ENCODE measurements around the gene C22orf23.
A peak's percentile ranks its signal among the peaks of the same experiment; 100 is the strongest.

C22orf23 gene

DNA sequence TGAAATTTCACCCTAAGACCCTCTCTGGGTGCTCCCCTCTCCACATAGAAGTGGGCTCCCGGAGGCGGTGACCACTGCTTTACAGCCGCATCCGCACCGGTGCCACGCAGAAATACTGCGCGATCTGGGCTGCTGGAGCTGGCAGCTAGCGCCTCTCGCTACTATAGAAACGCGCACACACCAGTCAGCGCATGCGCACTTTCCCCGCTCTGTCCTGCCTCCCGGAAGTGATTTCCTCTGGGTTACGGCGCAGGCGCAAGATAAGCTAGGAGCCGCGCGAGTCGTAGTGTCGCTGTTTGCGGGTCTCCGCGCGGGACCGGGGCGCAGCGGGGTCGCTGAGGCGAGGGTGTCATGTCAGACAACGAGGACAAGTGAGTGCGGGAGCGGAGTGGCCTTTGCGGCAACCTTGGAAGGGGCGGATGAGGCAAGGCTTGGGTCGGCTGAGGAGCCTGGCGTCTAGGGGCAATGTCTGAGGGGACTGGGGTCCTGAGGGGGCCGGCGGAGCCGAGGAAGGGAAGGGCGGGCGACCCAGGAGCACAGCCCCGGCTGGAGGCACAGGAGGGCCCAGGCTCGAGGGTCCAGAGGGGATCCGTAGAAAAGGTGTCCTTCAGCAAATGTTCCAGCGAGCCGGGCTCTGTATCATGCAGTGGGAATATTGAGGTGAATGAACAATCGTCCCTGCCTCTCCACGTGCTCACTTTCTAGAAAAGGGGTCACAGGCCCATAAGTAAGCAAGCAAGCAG, at the start of gene C22orf23, which contains the start of gene POLR2F:
Gene C22orf23 (minus strand): TSS at position 165 of the 743 bp plus-strand sequence. CDS start 452 bp downstream, outside the sequence.
Gene POLR2F (plus strand): TSS at position 263 of the 743 bp plus-strand sequence. CDS start 89 bp downstream, at position 352.
- DNase-seq, result peak; percentile 94 to 95

DNA sequence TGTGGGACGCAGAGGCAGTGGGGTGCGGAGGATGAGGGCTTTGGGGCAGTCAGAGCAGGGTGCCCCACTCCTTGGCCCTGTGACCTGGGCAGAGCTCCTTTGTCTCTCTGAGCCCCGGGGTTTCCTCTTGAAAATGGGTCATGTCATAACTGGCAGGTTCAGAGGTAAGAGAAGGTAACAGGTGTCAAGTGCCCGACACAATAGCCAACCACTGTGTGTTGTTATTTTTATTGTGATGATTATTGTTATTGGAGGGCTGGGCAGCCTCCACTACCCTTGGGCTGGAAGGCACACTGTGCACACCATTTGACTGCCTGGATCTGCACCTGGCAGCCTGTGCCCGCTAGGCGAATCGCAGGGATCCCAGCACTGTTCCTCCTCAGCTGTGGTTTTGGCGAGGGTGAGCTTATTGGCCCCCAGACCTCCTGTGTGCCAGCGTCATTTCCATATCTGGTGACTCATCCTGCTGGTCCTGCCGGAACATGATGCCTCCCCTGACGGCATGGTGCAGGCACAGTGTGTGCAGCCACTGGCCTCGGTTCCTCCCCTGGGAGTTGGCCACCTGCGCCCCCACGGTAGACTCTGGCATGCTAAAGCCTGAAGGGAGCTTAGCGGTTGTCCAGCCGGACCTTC, 46.4 kb upstream of the C22orf23 start:
- no peak for DNase-seq

DNA sequence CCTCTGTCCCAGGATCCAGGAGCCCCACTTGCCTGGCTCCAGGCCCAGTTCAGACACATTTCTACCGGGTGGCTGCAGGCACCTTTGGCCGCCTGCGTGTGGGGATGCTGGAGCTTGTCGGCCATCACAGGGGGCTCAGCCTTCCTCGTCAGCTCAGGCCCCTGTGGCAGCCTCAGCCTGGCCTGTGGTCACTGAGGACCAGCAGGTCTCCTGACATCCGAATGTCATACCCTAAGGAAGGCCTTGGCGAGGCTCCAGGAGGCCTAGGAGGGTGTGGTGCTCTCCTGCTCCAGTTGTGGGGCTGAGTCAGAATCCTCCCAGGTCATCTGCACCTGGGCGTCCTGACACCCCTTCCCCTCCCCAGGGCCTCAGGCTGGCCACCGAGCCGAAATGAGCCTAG, 45.8 kb upstream of the C22orf23 start:
- no peak for DNase-seq

DNA sequence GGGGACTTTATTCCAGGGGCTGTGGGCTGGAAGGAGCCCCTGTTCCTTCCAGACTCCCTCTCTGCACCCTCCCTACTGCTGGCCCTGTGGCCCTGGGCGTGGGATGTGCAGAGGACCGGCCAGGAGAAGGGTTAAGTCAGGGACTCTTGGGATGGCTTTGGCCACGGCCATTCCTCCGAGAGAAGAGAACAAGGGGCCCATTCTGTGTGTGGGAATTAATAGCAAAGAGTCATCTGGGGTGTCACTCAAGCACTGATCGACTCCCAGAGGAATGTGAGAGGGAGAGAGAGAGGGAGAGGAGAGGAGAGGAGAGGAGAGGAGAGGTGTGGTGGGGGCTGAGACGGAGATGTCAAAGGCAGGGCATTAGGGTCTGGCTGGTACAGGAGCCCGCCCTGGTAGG, 45.1 kb upstream of the C22orf23 start:
- DNase-seq, result no peak

DNA sequence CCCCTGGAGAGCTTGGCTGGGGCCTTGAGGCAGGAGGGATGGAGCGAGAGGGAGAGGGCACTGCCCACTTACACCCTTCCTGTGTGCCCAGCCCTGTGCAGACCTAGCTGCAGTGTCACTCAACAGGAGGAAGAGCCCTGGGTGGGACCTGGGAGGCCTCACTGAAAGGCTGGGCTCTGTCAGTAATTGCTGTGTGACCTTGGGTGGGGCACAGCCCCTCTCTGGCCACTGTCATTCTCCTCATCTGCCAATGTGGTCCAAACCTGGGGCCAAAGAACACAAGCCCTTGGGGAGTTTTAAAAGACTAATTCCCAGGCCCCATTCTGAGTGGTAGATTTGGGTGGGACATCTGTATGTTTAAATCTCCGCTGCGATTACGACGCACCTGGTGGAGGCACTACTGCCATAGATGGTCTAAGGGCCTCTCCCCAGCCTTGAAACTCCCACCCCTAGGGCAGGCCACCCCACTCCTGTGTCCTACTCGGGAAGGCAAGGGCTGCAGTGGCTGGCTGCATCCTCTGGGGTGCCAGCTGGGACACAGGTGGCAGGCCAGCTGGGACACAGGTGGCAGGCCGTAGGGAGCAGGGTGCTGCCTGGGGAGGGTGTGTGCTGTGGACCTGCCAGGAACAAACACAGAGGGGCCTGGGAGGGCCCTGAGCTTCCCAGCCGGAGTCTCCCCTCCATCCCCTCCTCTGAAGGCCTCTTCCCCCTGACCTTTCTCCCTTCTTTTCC, 43.3 kb upstream of the C22orf23 start:
- no peak for DNase-seq

DNA sequence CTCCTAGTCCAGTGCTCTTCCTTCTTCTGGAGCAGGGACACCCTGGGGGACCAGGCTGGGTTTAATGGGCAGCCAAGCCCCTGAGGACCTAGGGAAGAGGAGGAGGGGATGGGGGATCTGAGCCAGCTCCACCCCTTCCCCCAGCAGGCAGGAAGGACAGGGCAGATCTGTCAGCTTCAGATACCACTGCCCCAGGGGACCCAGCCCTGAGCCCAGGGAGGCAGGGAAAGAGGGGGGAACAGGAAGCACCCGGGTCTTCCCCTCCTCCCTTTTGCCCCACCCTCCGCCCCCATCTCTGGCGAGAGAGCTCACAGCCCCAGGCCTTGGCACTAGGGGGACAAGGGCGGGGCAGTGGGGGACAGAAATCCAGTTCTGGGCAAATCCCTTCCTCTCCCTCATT, 42.7 kb upstream of the C22orf23 start:
- DNase-seq, result no peak

DNA sequence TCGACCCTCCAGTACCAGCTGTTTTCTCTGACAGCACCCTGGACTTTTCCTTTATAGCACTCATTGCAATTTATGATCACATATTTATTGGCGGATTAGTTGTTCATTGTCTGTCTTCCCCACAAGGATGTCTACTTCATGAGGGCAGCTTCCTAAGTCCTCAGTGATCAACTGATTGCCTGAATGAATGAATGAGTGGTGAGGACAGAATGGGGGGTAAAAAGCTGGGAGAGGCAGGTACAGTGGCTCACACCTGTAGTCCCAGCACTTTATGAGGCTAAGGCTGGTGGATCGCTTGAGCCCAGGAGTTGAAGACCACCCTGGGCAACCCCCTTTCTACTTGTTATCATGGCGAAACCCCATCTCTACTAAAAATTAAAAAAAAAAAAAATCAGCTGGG, 42.1 kb upstream of the C22orf23 start:
- DNase-seq, result no peak

DNA sequence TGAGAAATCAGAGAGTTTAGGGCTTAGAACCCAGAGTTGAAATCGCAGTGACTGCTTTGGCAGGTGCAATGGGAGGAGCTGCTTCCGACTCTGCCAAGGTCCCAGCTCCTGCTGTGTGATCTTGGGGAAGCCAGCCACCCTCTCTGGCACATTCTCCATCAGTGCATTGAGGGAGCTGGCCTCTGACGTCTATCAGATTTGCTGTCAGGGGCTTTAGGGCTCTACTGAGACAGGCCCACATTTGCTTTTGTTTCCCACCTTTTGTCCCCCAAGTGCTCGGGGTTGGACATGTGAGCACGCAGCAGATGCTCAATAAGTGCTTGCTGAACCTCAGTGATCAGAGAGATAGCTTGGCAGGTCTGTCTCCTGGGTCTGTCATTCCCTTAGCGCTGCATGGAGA, 41.6 kb upstream of the C22orf23 start:
- DNase-seq, result no peak

DNA sequence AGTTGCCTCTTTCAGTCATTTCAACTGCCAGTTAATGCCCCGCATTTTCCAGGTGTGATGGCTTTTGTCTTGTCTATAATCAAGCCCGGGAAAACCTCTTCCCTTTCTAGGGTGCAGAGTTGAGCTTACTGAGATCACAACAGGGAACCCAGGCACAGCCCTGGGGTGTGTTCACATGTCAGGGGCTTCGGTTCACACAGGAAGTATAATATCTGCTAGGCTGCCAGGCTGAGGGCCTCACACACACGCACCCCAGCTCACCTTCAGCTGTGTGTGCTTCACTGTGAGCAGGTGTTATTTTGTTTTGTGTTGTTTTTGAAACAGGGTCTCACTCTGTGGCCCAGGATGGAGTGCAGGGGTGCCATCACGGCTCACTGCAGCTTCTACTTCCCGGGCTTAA, 40.6 kb upstream of the C22orf23 start:
- no peak for DNase-seq

DNA sequence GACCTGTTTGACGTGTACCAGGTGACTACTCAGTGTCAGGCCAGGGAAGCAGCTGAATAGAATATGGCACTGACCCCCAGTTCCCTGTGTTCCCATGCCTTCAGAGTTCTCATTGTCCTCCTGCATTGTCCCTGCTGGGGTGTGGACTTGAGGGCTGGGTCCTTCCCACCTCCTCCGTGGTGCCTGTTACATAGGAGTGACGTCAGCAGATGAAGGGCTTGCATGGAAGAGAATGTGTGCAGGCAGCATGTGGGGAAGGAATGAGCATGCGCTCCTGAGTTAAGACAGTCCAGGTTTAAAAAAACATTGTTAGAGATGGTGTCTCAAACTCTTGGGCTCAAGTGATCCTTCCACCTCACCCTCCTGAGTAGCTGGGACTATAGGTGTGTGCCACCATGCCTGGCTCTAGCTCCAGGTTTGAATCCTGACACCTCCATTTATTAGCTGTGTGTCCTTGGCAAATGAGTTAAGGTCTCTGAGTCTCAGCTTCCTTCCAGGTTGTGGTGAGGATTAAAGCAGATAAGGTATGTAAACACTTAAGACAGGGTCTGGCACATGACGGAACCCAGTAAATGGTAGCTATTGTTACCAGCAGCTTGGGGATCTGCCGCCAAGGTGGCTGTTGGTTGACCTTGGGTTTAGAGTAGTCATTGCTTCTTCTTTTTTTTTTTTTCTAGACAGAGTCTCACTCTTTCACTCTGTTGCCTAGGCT, 38.5 kb upstream of the C22orf23 start:
- DNase-seq, result no peak

DNA sequence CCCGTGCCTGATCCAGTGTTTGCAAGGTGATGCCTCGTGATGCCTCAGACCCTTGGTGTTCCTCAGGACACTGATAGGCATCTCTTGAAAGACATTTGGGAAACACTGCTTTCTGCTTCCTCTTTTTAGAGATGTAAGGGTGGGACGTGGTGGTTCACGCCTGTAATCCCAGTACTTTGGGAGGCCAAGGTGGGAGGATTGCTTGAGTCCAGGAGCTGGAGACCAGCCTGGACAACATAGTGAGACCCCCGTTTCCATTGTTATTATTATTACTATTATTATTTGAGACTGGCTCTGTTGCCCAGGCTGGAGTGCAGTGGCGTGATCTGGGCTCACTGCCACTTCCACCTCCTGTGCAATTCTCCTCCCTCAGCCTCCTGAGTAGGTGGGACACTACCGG, 37.5 kb upstream of the C22orf23 start:
- DNase-seq, result no peak

DNA sequence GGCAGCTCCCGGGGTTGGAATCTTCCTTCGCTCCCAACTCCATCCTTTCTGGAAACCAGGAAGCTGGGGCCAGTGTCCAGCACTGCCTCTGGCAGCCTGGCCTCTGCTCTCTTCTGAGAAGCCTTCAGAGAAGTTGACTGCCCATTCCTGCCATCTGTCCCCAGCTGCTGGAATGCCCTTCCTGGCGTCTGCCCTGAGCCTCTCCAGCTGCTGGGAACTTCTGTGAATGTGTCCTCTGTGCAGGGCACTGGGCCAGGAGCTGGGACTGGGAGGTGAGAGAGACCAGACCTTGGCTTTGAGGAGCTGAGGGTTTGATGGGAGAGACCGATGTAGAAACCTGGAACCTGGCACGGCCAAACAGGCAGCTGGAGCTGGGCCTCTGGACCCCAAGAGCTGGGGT, 36.9 kb upstream of the C22orf23 start:
- DNase-seq, result no peak

DNA sequence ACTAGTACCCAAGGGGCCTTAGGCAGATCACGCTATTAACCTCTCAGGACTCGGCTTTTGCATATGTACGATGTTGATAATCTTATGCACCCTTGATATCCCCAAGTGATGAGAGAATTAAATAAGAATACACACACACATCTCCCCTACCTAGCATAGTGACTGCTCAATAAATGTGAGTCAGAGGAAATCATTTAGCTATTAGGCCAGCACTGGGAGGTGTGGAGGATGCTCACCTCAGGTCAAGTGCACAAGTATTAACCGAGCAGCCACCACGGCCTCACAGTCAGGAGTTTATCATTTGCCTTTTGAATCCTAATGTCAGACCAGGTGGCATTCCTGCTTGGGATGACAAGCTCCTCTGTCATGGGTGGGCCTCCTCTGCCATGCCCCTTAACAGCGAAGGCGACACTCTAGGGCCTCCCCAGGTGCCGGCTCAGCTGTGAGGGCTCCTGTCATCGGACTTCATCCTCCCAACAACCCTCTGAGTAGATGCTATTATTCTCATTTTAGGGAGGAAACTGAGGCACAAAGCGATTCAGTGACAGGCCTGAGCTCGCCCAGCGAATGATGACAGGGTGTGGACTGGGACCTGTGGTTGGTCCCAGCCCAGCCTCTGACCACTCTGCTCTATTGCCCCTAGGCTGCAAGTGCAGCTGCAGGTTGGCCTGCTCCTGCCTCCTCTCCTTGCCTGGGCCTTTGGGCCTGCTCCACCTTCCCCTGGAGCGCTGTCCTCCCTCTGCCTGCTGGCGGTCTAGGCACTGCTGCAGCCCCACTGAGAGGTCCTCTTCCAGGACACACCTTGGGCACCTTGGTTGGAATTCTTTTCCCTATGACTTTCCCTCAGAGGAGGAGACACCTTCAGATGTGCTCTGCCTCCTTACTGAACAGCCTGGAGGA, 36.0 kb upstream of the C22orf23 start:
- DNase-seq, result no peak

DNA sequence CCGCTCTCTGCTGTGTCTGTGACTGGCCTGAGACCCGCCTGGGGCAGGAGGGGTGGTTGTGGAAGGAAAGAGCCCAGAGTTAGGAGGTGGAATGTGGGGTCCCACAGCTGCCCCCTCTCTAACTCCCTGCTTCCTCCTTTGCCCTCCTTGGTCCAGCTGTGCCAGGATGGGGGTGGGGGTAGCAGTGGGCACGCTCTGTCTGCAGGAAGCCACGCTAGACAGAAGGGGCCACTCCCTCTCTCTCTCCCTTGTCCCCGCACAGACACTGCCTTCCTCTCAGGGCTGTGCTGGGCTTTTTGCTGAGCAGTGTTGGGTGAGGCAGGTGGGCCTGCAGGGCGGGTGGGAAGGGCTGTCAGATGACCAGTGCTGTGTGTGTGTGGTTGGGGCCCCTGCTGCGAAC, 33.0 kb upstream of the C22orf23 start:
- DNase-seq, result no peak

DNA sequence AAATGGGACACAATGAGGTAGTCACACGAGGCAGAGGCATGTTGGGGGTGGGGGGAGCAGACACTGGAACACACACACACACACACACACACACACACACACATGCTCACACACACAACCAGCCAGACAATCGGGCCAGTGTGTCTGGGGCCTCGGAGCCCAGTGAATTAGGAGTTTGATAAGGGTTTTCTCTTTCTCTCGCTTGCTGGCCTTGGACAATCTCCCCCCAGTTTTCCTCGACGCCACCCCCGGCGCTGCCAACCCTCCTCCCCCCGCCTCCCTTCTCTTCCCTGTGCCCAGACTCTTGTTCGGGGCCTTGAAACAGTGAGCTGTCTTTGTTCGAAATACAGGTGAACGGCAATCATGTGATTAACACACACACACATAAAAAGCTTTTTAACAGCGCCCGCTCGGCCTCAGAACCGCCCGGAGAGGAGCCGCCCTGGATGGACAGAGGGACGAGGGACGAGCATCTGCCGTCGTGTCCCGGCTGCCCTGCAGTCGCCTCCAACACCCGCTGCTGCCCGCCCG, 32.4 kb upstream of the C22orf23 start:
- no peak for DNase-seq

DNA sequence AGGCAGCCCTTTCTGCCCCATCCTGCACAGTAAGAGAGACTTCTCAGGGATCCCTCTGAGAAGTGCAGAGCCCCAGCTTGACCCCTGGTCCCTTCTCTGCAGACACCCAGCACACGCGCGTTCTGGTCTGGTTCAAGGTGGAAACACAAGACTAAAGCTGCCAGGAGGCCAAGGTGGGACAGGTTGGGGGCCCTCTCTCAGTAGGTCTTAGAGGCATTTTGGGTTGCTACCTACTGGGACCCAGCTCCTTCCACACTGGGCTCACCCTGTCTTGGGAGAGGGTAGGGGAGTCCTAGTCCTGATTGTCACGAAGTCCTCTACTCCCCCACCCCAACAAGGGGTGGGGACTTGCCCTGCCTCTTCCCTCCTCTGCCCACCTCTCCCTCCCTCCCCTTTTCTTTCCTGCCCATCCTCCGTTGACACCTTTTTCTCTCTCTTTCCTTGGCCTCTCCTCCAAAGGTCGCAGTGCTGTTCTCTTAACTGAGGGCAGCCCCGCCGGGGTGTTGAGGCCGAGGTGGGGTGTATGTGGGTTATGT, 31.7 kb upstream of the C22orf23 start:
- no peak for DNase-seq

DNA sequence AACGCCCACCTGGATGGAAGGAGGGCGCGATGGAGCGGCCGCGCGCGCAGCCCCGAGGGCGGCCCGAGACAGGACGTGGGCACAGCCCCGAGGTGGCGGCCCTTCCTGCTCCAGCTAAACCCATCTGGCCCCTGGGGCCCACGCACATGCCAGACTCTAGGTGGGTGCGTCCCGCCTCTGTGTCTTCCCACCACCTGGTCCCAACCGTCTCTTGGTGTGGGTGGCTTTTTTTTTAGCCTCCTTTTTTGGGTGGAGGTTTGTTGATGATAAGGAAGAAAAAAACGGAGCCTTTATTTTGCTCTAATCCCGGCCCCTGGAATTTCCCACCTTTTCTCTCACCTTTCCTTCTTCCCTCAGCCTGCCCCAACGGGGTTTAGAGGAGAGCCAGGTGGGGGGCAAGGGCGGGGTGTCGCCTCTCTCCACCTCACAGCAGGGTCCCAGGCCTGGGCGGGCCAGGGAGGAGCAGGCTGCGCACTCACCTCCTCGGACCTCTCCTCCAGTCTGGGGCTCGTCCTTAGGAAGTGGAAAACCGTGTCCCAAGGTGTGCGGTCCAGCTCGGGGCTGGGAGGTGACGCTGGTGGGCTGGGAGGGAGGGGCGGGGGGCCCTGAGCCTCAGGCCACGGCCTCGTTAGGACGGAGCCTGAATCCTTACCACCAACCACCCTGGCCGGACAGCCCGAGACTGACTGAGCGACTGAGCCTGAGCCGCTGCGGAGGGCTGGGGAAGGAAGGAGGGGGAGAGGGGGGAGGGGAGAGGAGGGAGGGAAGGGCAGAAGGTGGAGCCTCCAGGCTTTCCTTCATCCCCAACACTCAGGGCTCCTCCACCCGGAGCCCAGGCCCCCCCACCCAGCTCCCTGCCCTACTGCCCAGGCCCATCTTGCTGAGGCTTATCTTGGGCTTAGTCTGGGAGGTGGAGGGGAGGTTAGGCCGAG, 30.7 kb upstream of the C22orf23 start, which contains the start of gene SOX10:
Gene SOX10 (minus strand): TSS at position 696 of the 932 bp plus-strand sequence. CDS start 771 bp downstream, outside the sequence.
- DNase-seq, result no peak

DNA sequence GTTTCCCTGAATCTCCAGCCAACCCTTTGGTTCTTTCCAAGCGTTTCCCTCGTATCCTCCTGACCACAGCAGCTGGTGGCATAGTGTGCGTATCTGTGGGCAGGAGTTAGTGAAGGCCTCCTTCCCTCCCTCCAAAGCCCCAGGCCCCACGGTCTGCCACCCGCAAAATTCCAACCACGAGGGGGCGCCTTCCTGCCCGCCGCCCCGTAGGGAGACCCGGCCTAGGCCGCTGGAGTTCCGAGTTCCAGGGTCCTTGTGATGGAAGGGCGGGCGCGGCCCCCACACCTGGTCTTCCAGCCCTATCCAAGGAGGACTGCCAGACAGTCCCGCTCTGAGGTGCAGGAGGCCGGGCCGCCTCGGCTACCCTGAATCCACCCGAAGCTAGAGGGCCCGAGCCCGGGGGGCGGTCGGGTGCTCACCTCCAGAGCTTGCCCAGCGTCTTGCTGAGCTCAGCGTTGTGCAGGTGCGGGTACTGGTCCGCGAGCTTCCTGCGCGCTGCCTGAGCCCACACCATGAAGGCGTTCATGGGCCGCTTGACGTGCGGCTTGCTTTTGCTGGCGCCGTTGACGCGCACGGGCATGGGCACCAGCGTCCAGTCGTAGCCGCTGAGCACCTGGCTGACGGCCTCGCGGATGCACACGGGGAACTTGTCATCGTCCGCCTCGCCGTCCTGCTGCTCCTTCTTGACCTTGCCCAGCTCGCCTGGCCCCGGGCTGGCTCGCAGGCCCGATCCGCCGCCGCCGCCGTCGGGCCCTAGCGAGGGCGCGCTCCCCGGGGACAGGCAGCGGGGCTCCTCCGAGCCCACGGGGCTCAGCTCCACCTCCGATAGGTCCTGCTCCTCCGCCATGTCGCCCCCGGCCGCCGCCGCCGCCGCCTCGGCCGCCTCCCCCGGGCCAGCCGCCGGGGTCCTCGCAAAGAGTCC, 29.8 kb upstream of the C22orf23 start:
- DNase-seq, result no peak

DNA sequence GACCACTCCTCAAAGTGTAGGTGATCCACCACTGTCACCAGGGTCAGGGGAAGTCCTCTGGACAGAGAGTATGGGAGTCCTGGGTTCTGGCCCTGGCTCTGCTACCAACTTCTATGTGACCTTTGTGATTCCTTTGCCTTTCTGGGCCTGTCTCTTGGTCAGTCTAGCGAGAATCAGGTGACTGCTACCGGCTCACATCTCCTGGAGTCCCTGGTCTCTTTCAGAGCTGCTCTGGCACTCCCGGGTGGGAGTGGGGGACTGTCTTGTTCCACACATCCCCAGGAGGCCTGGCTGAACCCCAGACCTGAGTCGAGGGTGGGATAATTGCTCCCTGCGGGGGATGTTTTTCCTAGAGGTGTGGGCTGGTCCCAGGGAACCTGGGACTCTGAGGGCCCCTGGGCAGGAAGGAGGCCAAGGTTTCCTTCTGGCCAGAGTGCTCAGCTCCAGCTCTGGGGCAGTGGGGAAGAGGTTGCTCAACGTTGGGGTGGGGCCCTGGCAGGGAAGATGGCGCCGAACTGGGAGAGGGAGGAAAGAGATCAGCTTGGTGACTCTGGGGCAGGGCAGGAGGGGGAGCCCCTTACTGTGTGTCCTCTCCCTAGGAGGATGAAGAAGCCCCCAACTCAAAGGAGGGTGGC, 28.9 kb upstream of the C22orf23 start:
- DNase-seq, result no peak

Measured in activated CD4-positive, alpha-beta T cell treated with anti-CD3 and anti-CD28 coated beads, Interleukin-2, amount 50 U/mL, for 4 hours (primary cell).